ENCODE results near the gene RBM24.
A peak's percentile ranks its signal among the peaks of the same experiment; 100 is the strongest.

Gene RBM24

GRCh38 chr6:17281100-17281496 is at the start of gene RBM24:
Gene RBM24, plus strand, starts transcription at chr6:17281361. Its CDS starts 221 bp downstream, at chr6:17281582.
- DNase-seq, result peak; percentile 10 to 52

DNA sequence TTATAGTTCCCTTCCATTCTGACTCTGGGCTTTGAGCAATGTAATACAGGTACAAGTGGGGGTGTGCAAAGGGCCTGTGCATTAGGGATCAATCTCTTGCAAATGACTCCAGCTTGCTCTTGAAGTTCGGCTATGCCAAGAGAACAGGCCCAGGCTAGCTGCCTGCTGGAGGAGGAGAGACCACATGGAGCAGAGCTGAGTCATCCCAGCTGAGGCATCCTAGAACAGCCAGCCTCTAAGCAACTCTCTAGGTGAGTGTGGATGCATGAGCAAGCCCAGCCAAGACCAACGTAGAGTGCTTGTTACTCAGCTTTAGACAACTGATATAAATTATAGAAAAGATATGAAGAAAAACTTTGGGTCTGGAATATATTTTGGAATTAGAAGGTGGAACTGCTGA is 47.6 kb upstream of the RBM24 start:
- no peak for DNase-seq

DNA sequence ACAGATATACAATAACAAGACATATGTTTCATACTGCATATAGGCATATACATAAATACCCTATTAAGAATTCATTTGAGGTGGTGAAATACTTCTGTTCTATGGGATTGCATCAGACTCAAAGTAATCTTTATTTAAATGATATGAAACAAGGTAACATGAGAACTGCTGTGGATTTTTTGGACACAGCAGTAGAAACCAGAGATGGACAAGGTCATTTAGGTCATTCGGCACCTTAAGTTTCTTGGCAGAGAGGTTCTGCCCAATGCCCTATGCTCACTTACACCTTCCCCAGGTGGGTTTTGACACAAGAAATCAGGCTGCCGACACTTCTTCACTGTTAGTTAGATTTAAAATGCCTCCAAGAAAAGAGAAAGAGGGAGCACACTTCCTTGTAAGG is 43.9 kb upstream of the RBM24 start:
- DNase-seq, result no peak

GRCh38 chr6:17239260-17239659 is 41.9 kb upstream of the RBM24 start:
- DNase-seq, result no peak

- no peak for DNase-seq
Measured at GRCh38 chr6:17240803-17241500, 40.2 kb upstream of the RBM24 start.

- no peak for DNase-seq
Measured at GRCh38 chr6:17242087-17242486, 39.1 kb upstream of the RBM24 start.

DNA sequence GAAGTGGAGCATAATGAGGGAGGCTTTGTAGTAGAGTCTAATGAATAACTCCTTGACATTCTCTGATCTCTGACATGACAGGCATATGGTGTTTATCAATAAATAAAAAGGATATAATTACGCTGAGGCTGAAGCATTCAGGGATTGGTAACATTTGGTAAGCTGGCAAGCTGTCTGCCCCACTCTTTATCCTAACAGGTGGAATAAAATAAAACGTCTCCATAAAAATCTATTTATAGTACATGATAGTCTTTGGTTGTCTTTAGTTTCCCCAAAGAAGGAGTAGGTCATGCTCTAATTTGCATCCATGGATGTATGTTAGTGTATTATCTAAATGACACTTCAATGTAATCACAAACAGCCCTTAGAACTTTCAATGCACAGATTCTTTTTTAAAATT is 30.9 kb upstream of the RBM24 start:
- no peak for DNase-seq

DNA sequence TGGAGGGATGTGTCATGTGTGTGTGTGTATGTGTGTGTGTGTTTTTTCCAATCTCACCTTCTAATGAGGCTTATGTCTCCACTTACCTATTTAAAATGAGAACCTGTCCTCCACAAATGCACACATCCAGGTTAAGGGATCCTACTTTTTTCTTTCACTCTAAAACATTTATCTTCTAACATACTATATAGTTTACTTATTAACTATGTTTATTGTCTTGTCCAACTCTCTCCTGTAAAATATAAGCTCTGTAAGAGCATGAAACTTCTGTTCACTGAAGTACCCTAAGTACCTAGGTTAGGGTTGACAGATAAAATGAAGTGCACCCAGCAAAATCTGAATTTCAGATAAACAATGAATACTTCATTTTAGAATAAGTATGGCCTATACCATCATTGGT is 29.2 kb upstream of the RBM24 start:
- DNase-seq, result no peak

- no peak for DNase-seq
Measured at GRCh38 chr6:17258749-17259148, 22.4 kb upstream of the RBM24 start.

DNA sequence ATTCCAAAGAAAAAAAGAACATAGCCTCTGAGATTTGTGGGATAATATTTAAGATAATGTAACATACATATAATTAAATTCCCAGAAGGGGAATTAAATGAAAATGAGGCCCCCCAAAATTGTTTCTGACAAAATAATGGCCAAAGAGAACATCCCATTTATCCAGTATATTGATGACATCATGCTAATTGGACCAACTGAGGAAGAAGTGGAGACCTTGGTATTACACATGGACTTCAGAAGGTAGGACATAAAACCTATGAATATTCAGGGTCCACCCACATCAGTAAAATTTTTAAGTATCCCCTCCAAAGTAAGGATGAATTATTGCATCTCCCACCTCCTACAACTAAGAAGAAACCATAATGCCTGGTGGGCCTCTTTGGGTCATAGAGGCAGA is 15.6 kb upstream of the RBM24 start:
- no peak for DNase-seq

GRCh38 chr6:17267566-17267965 is 13.6 kb upstream of the RBM24 start:
- DNase-seq, result no peak

DNA sequence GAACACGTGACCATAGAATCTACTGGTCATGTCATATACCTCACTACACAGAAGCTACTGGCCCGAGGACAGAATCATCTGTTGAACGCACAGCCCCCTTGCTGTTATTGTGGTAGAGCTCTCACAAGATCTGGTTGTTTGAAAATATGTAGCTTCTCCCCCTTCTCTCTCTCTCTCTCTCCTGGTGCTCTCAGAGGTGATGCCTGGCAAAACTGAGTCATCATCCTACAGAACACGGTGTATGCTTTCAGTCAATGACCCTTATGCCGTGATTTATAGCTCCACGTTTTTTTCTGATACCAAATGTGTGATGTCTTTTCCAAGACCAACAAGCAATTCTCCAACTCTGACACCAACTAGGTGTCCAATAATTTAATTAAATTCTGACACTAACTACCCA is 13.0 kb upstream of the RBM24 start:
- DNase-seq, result no peak

DNA sequence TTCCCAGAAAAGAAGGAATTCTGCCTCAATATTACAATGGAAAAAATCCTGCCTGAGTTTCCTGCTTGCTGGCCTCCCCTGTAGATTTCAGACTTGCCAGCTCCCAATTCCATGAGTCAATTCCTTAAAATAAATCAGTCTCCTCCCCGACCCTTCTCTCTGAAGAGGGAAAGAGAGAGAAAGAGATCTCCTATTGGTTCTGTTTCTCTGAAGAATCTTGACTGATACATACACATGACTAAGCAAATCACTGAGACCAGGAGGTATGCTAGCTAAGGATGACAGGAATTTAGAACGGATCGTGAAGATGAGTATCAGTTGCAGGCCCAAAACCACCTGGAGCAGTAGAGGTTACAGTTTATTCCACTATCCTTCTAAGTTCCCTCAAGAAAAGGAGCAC is 11.3 kb upstream of the RBM24 start:
- DNase-seq, result no peak

DNA sequence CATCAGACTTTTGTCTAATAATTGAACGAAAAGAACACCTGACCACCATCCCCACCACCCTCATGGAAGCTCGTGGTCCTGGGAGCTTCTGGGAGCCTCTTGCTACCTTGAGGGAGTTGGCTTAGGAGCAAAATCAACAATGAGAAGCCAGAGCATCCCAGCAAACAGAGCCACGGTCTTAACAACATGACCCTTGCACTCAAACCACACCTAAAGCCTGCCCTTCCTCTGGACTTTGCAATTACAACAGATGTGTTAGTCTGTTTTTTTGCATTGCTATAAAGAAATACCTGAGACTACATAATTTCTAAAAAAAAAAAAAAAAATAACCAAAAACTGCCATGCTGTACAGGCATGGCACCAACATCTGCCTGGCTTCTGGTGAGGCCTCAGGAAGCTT is 9.5 kb upstream of the RBM24 start:
- DNase-seq, result no peak

DNA sequence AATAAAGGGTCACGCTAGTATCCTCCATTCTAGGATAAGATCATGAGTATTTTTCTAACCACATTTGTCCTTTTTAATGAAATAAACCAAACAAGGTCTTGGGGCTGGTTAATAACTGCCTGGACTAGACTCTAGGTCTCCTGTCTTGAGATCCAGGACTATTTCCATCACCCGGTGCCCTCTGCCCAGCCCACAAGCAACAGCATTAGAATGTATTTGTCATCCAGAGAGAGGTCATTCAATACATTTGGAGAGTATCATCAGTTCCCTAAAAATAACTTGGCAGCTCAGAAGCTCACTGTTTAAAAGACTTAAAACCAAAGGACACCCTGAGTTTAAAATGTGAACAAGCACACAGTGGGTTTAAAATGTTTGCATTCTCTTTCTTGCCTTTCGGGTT is 4.4 kb upstream of the RBM24 start:
- DNase-seq, result no peak

GRCh38 chr6:17277256-17277655 is 3.9 kb upstream of the RBM24 start:
- no peak for DNase-seq

DNA sequence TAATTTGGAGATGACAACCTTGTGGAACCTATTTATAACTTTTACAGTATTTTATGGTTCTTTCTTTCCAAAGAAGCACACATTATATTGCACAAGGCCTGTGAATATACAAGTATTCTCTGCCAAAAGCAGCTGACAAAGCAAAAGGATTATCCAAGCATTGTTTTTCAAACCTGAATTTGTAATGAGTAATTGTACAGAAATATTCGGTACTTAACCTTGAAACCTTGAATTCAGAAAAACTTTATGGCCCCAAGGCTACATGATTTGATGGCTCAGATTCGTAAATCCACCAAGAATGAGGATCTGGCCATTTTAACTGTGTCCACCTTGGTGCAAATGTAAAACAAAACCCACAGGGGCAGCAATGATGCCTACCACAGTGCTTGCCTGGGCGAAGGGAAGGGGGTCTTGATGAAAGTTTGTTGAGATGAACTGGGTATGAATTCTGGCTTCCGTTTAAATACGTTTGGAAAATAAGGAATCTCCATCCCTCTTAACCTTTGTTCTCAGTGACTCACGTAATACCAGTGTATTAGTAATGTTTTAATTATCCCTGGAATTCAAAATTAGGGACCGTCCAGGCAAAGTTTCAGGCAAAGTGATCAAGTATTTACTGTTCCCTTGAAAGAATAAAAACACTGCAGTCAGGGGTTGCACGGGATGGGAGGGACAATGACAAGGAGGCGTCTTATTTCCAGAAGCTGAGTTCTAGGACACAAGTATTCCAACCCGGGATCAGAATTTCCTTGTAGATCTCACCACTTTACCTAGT is 2.7 kb upstream of the RBM24 start:
- DNase-seq, result no peak

- no peak for DNase-seq
Measured at GRCh38 chr6:17280138-17280537, 1.0 kb upstream of the RBM24 start.

- peak in 1 of 2 donors; percentile 2 for DNase-seq
Measured at GRCh38 chr6:17280552-17281090, 540 bp upstream of the RBM24 start.

- no peak for DNase-seq
Measured at GRCh38 chr6:17281497-17282481, 628 bp downstream of the RBM24 start.

GRCh38 chr6:17283074-17283473 is 1.9 kb downstream of the RBM24 start:
- no peak for DNase-seq

GRCh38 chr6:17289630-17290061 is 8.5 kb downstream of the RBM24 start:
- no peak for DNase-seq

DNA sequence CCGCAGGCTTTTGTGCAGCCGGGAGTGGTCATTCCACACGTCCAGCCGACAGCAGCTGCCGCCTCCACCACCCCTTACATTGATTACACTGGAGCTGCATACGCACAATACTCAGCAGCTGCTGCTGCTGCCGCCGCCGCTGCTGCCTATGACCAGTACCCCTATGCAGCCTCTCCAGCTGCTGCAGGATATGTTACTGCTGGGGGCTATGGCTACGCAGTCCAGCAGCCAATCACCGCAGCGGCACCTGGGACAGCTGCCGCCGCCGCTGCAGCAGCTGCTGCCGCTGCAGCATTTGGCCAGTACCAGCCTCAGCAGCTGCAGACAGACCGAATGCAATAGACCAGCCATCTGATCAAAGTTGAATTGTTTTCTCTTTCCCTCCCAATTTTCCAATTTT is 10.6 kb downstream of the RBM24 start:
- DNase-seq, result no peak
